Right cardiac atrium (tissue), 5 donors: ENCODE results near the gene RAB4B. TPM values are rescaled to one million over a fixed set of nuclear protein-coding genes. Genes with fewer than 3 reads are reported as not detected.
A peak's percentile ranks its signal among the peaks of the same experiment; 100 is the strongest.
"Not testable (repeated sequence)": the region's sequence is repeated elsewhere in the genome, so short reads cannot be mapped to it uniquely, and the experiment has no call there.

ENCODE experiments used
- ATAC-seq, 2 donors: fragments of 200-7000 bp; cut with Tn5 transposase; one replicate each; pipeline versions ENCODE4 v1.8.0 to v1.9.1; 2020; ENCODE audit warnings: moderate library complexity in 2 of 2, mild to moderate bottlenecking in 1 of 2
- DNase-seq, 3 donors: peaks; one replicate each; pipeline ENCODE4 v3.0.0-alpha.2; 2020
- H3K27ac ChIP-seq: one replicate; pipeline ENCODE4 v1.5.1; 2013; ENCODE audit warnings: mild to moderate bottlenecking, low read length, control low read depth, moderate library complexity
- H3K27me3 ChIP-seq: one replicate; pipeline ENCODE4 v1.6.1; 2013; ENCODE audit not compliant: control insufficient read depth, insufficient read depth
- H3K4me1 ChIP-seq: one replicate; pipeline ENCODE4 v1.6.1; 2013; ENCODE audit warnings: low read length; ENCODE audit not compliant: control insufficient read depth, insufficient read depth
- H3K4me3 ChIP-seq: one replicate; pipeline ENCODE4 v1.5.1; 2013; ENCODE audit warnings: low read length, control low read depth
- H3K9me3 ChIP-seq: one replicate; pipeline ENCODE4 v1.6.1; 2013; ENCODE audit warnings: low read length; ENCODE audit not compliant: control insufficient read depth
- WGBS: extraction: QIAGEN DNeasy Blood & Tissue Kit; methylation state at CpG from one replicate; pipeline ENCODE4 v1.1.7; 2013; 5-methylcytosine and 5-hydroxymethylcytosine counted together
- intact Hi-C, 4 donors: fragments of 100-400 bp; cut with DNase I; formaldehyde crosslinking; loops; one replicate each; pipeline versions ENCODE4 v1.11.0 to v1.14.0; 2022 to 2023
- polyA plus RNA-seq: library from polyadenylated mRNA; stranded (reverse); fragments of 200-250 nt; gene quantifications from one replicate; pipeline ENCODE4 v1.2.3, GENCODE V29; 2013
- total RNA-seq, 4 donors: library from RNA; stranded (reverse); fragmentation: NEBNext Ultra II Directional; extraction: Animal tissue kit (Norgen Biotek cat#: 25700); gene quantifications; one replicate each; pipeline ENCODE4 v1.2.1, GENCODE V29; 2021
- donor health status: healthy with polysubstance abuse.
- donor health status: DM: no; HTN: yes; CAD: no.
- donor health status: DM: no; HTN: no; CAD: no.
- donor health status: DM: no; HTN: yes; CAD: no; lungs with severe emphysema.
- donor health status: DM: yes; HTN: yes; CAD: no.

RAB4B gene
- total and polyA plus RNA-seq, 5 donors, result 14.4 to 25.3 (median 15.9) TPM

GRCh38 chr19:40752257-40752781 lies 25.7 kb upstream of the RAB4B start:
- H3K9me3 ChIP-seq, result no peaks in the 10 kb centered on the region
- H3K27ac ChIP-seq, result no peak overlapping the region
- intact Hi-C loops, result loop anchor here in 1 of 4 donors (5.0 kb wide), 1 partner anchor 50 kb away; no protein-coding TSS in a partner anchor
- no peak for ATAC-seq
- peaks cover 13% of the 10 kb centered on the region for H3K4me1 ChIP-seq
- DNase-seq, result peak in 1 of 3 donors; percentile 21
- 77% methylated on average over 12 of the region's 12 CpGs for WGBS
- H3K4me3 ChIP-seq, result peak overlapping the region; percentile 73
- no peaks in the 10 kb centered on the region for H3K27me3 ChIP-seq

GRCh38 chr19:40754611-40755247 lies 23.3 kb upstream of the RAB4B start:
- 79% methylated on average over 9 of the region's 9 CpGs for WGBS
- no peak overlapping the region for H3K4me3 ChIP-seq

GRCh38 chr19:40755248-40755624 lies 22.8 kb upstream of the RAB4B start:
- DNase-seq (no peak), ATAC-seq (no peak)
- WGBS, result 90% methylated on average over 3 of the region's 3 CpGs
- H3K4me1 ChIP-seq, result peaks cover 13% of the 10 kb centered on the region
- H3K27ac ChIP-seq, result no peak overlapping the region
- H3K9me3 ChIP-seq, result no peaks in the 10 kb centered on the region
- H3K4me3 ChIP-seq, result no peak overlapping the region
- H3K27me3 ChIP-seq, result no peaks in the 10 kb centered on the region
- intact Hi-C loops, result no loop called here

More at GRCh38 chr19:40754611-40755247, 23.3 kb upstream of the RAB4B start:
- no peak overlapping the region for H3K27ac ChIP-seq
- DNase-seq (peak in 1 of 3 donors; percentile 9), ATAC-seq (no peak)
- peaks cover 13% of the 10 kb centered on the region for H3K4me1 ChIP-seq
- intact Hi-C loops, result loop anchor here in 1 of 4 donors (5.0 kb wide), 1 partner anchor 48 kb away; no protein-coding TSS in a partner anchor
- no peaks in the 10 kb centered on the region for H3K27me3 ChIP-seq
- no peaks in the 10 kb centered on the region for H3K9me3 ChIP-seq

GRCh38 chr19:40755791-40756190 lies 22.3 kb upstream of the RAB4B start:
- Histone ChIP-seq H3K27me3 (no peaks in the 10 kb centered on the region), H3K4me1 (peaks cover 13% of the 10 kb centered on the region), H3K9me3 (no peaks in the 10 kb centered on the region), H3K4me3 (no peak overlapping the region), H3K27ac (no peak overlapping the region)
- peak in 1 of 3 donors; percentile 29 for DNase-seq
- WGBS, result 97% methylated on average over 8 of the region's 8 CpGs
- ATAC-seq, result no peak
- intact Hi-C loops, result no loop called here

GRCh38 chr19:40756502-40757110 lies 21.4 kb upstream of the RAB4B start:
- peaks cover 13% of the 10 kb centered on the region for H3K4me1 ChIP-seq
- no peak for ATAC-seq
- 75% methylated on average over 11 of the region's 11 CpGs for WGBS

GRCh38 chr19:40758491-40758890 lies 19.6 kb upstream of the RAB4B start:
- WGBS, result 100% methylated on average over 3 of the region's 3 CpGs
- Histone ChIP-seq H3K4me3 (no peak overlapping the region), H3K27ac (no peak overlapping the region), H3K4me1 (peaks cover 10% of the 10 kb centered on the region), H3K9me3 (no peaks in the 10 kb centered on the region), H3K27me3 (no peaks in the 10 kb centered on the region)
- no peak for ATAC-seq
- intact Hi-C loops, result no loop called here
- DNase-seq, result peak in 1 of 3 donors; percentile 0

More at GRCh38 chr19:40756502-40757110, 21.4 kb upstream of the RAB4B start:
- Histone ChIP-seq H3K27ac (no peak overlapping the region), H3K27me3 (no peaks in the 10 kb centered on the region), H3K4me3 (no peak overlapping the region), H3K9me3 (no peaks in the 10 kb centered on the region)
- intact Hi-C loops, result no loop called here
- DNase-seq, result peak in 1 of 3 donors; percentile 13

GRCh38 chr19:40759352-40759751 lies 18.7 kb upstream of the RAB4B start:
- Histone ChIP-seq H3K4me3 (no peak overlapping the region), H3K4me1 (peaks cover 10% of the 10 kb centered on the region), H3K9me3 (no peaks in the 10 kb centered on the region), H3K27ac (no peak overlapping the region), H3K27me3 (no peaks in the 10 kb centered on the region)
- intact Hi-C loops, result no loop called here
- no peak for DNase-seq
- ATAC-seq, result no peak
- WGBS, result 92% methylated on average over 13 of the region's 13 CpGs

- ATAC-seq, result no peak
- Histone ChIP-seq H3K27ac (no peak overlapping the region), H3K4me3 (no peak overlapping the region), H3K27me3 (no peaks in the 10 kb centered on the region), H3K9me3 (no peaks in the 10 kb centered on the region), H3K4me1 (no peaks in the 10 kb centered on the region)
- intact Hi-C loops, result no loop called here
- peak in 1 of 3 donors; percentile 59 for DNase-seq
- WGBS, result 90% methylated on average over 17 of the region's 17 CpGs
Observed at GRCh38 chr19:40762754-40763470, 15.1 kb upstream of the RAB4B start.

- Histone ChIP-seq H3K4me3 (no peak overlapping the region), H3K4me1 (no peaks in the 10 kb centered on the region), H3K27ac (no peak overlapping the region), H3K27me3 (no peaks in the 10 kb centered on the region), H3K9me3 (no peaks in the 10 kb centered on the region)
- DNase-seq (peak in 1 of 3 donors; percentile 10), ATAC-seq (no peak)
- intact Hi-C loops, result no loop called here
- WGBS, result 92% methylated on average over 7 of the region's 7 CpGs
Observed at GRCh38 chr19:40763526-40763925, 14.5 kb upstream of the RAB4B start.

GRCh38 chr19:40763963-40764362 lies 14.1 kb upstream of the RAB4B start:
- no peak overlapping the region for H3K27ac ChIP-seq
- H3K27me3 ChIP-seq, result no peaks in the 10 kb centered on the region
- 89% methylated on average over 10 of the region's 10 CpGs for WGBS
- no peaks in the 10 kb centered on the region for H3K4me1 ChIP-seq
- no peak overlapping the region for H3K4me3 ChIP-seq
- intact Hi-C loops, result no loop called here
- DNase-seq (peak in 1 of 3 donors; percentile 22), ATAC-seq (no peak)
- H3K9me3 ChIP-seq, result no peaks in the 10 kb centered on the region

- intact Hi-C loops, result not testable (repeated sequence)
Observed at GRCh38 chr19:40766385-40766784, 11.7 kb upstream of the RAB4B start.

More at GRCh38 chr19:40766385-40766784, 11.7 kb upstream of the RAB4B start:
- not testable (repeated sequence) for H3K27me3 ChIP-seq, H3K4me3 ChIP-seq, H3K9me3 ChIP-seq, ATAC-seq, H3K4me1 ChIP-seq, H3K27ac ChIP-seq
- DNase-seq, result peak in 1 of 3 donors; percentile 34
- 95% methylated on average over 13 of the region's 13 CpGs for WGBS
